HEK293T (cell line): ENCODE results near the gene FEM1C.

Experiments used
- CTCF ChIA-PET: fragments of 350-600 bp; formaldehyde crosslinking; extraction: SDS; loops from one replicate; lab custom pipeline; 2021; ENCODE audit warnings: antibody characterized with exemption, inconsistent platforms; lab: Yijun Ruan, JAX
- POLR2A ChIA-PET: fragments of 350-600 bp; formaldehyde crosslinking; extraction: SDS; loops from one replicate; lab custom pipeline; 2020; ENCODE audit warnings: antibody characterized with exemption, inconsistent platforms; lab: Yijun Ruan, JAX
- DNase-seq: peaks from one replicate; pipeline ENCODE4 v3.0.0; 2012; ENCODE audit warnings: mixed read lengths; ENCODE audit errors: extremely low spot score
- ARNT ChIP-seq: fragments of 450-650 bp; IDR thresholded peaks from 2 replicates; pipeline ENCODE4 v1.6.1; 2017; ENCODE audit warnings: mild to moderate bottlenecking
- BHLHE40 ChIP-seq: fragments of 450-650 bp; IDR thresholded peaks from 2 replicates; pipeline ENCODE4 v1.6.1; 2016; ENCODE audit warnings: mild to moderate bottlenecking, moderate library complexity, borderline replicate concordance
- CTBP1 ChIP-seq: fragments of 450-650 bp; IDR thresholded peaks from 2 replicates; pipeline ENCODE4 v1.6.1; 2016; ENCODE audit warnings: borderline replicate concordance
- ELF4 ChIP-seq: fragments of 450-650 bp; IDR thresholded peaks from 2 replicates; pipeline ENCODE4 v1.6.1; 2017; ENCODE audit warnings: antibody characterized with exemption
- FOXA1 ChIP-seq: fragments of 450-650 bp; IDR thresholded peaks from 2 replicates; pipeline ENCODE4 v1.6.1; 2016; ENCODE audit warnings: mild to moderate bottlenecking
- FOXK2 ChIP-seq: fragments of 450-650 bp; IDR thresholded peaks from 2 replicates; pipeline ENCODE4 v1.6.1; 2016; ENCODE audit warnings: mild to moderate bottlenecking
- FOXM1 ChIP-seq: fragments of 450-650 bp; IDR thresholded peaks from 2 replicates; pipeline ENCODE4 v1.6.1; 2017; ENCODE audit warnings: mild to moderate bottlenecking, borderline replicate concordance
- HDGF ChIP-seq: fragments of 450-650 bp; IDR thresholded peaks from 2 replicates; pipeline ENCODE4 v1.6.1; 2017; ENCODE audit warnings: antibody characterized with exemption, borderline replicate concordance
- L3MBTL2 ChIP-seq: fragments of 450-650 bp; conservative IDR thresholded peaks from 2 replicates; pipeline ENCODE4 v1.6.1; 2016; ENCODE audit warnings: mild to moderate bottlenecking
- LEF1 ChIP-seq: fragments of 450-650 bp; IDR thresholded peaks from 2 replicates; pipeline ENCODE4 v1.6.1; 2017; ENCODE audit warnings: mild to moderate bottlenecking, borderline replicate concordance
- NFRKB ChIP-seq: fragments of 450-650 bp; IDR thresholded peaks from 2 replicates; pipeline ENCODE4 v1.6.1; 2016; ENCODE audit warnings: mild to moderate bottlenecking, moderate library complexity
- SP1 ChIP-seq: fragments of 450-650 bp; IDR thresholded peaks from 2 replicates; pipeline ENCODE4 v1.6.1; 2017
- SUZ12 ChIP-seq: fragments of 450-650 bp; IDR thresholded peaks from 2 replicates; pipeline ENCODE4 v1.6.1; 2016; ENCODE audit warnings: mild to moderate bottlenecking
- TARDBP ChIP-seq: fragments of 450-650 bp; IDR thresholded peaks from 2 replicates; pipeline ENCODE4 v1.6.1; 2016
- ZNF384 ChIP-seq: fragments of 450-650 bp; IDR thresholded peaks from 2 replicates; pipeline ENCODE4 v1.6.1; 2016
- TF ChIP-seq, protein P1 (sequence below): fragments of 450-650 bp; IDR thresholded peaks from 2 replicates; pipeline ENCODE4 v1.6.1; 2016

FEM1C gene

DNA sequence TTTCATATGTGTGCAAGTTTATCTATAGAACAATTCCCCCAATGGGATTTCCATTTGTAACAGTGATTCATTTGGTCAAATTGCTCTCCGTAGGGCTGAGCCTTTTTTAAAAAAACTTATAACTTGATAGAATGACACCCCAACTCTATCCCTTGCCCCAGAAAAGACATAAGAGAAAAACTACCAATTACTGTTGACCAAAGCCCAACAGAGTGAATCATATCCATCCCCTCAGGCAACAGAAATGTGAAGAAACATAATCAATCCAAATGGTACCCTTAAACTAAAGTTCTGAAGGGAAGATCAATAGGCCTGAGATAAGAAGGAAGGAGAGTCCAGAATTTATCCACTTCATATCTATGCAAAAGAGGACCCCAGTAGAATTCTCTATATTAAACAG, 39.9 kb upstream of the FEM1C start:
- ChIA-PET CTCF (no interaction called here), POLR2A (no interaction called here)
- DNase-seq, result no peak
- no peak for TF ChIP-seq ELF4
- no peak for TF ChIP-seq FOXA1
- TF ChIP-seq SP1, result no peak
- TF ChIP-seq CTBP1, result no peak
- no peak for TF ChIP-seq BHLHE40
- no peak for TF ChIP-seq LEF1
- no peak for TF ChIP-seq FOXK2
- no peak for TF ChIP-seq SUZ12

DNA sequence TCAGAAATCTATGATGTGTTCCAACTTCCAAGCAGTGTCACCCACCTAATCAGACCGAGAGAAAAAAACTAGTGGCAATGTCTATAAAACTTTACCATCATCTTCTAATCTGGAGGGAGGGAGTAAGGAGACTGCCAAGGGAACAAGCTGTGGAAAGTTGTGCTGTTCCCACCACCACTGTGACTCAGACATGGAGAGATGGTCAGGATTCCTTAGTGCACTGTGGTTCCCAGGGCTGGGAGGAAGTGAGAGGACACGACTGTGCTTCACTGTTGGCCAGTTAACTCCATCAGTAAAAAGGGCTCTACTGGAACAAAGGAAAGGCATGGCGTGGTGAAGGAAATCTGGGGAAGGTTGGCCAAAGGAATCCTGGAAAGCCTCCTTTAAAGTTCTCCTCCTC, 38.9 kb upstream of the FEM1C start:
- CTCF ChIA-PET, result interaction anchor here (1.6 kb wide), 1 partner anchor 9 kb away, joined by 4 read pairs; no protein-coding TSS in a partner anchor
- no peak for DNase-seq
- no peak for TF ChIP-seq SP1
- TF ChIP-seq ELF4, result no peak
- no peak for TF ChIP-seq L3MBTL2
- no peak for TF ChIP-seq SUZ12
- no peak for TF ChIP-seq BHLHE40
- TF ChIP-seq LEF1, result no peak
- no peak for TF ChIP-seq FOXK2
- TF ChIP-seq, protein P1, sequence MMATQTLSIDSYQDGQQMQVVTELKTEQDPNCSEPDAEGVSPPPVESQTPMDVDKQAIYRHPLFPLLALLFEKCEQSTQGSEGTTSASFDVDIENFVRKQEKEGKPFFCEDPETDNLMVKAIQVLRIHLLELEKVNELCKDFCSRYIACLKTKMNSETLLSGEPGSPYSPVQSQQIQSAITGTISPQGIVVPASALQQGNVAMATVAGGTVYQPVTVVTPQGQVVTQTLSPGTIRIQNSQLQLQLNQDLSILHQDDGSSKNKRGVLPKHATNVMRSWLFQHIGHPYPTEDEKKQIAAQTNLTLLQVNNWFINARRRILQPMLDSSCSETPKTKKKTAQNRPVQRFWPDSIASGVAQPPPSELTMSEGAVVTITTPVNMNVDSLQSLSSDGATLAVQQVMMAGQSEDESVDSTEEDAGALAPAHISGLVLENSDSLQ, result no peak
- TF ChIP-seq CTBP1, result no peak
- TF ChIP-seq TARDBP, result no peak
- no peak for TF ChIP-seq FOXM1
- no peak for TF ChIP-seq NFRKB
- TF ChIP-seq ARNT, result no peak
- no peak for TF ChIP-seq FOXA1
- POLR2A ChIA-PET, result no interaction called here

DNA sequence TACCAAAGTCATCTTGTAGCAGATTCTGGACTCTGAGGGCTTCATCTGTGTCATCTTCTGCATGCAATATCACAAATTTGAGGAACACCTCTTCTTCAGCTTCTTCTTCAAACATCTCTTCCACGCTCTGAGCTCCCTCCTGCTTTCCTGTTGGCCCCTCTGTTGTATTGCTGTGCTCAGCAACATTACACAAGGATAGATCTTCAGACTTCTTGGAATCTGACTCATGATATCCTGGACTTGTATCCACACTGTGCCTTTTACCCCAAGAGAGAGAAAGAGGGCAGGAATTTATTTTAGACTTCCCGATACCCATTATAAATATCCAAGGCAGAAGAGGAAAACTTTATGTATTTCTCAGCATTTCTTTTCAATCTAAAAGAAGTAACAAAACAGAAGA, 36.4 kb upstream of the FEM1C start:
- ChIA-PET CTCF (interaction anchor here (0.6 kb wide), 1 partner anchor 321 kb away, joined by 3 read pairs; no protein-coding TSS in a partner anchor), POLR2A (no interaction called here)
- TF ChIP-seq L3MBTL2 (no peak), LEF1 (no peak)
- DNase-seq, result no peak

DNA sequence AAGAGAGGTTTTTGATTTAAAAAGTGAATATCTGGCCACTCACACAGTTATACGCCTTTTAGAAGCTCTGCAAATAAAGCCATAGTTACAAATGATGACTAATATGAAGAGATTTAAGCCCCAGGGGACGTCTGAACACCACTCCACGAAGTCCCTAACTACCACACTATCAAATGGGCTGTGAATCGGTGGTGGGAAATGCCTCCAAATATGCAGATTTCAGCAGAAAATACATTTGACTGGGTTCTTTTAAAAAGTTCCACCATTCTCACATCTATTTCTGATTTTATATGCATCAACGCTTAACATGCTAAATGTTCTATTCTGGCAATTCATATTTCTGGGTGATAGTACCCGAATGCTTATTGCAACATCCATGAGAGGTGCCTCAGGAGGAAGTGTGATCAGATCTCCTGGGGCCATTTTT, 35.2 kb upstream of the FEM1C start:
- ChIA-PET CTCF (no interaction called here), POLR2A (no interaction called here)
- no peak for TF ChIP-seq LEF1
- no peak for TF ChIP-seq L3MBTL2
- TF ChIP-seq ELF4, result no peak
- TF ChIP-seq SUZ12, result no peak
- TF ChIP-seq SP1, result no peak
- no peak for TF ChIP-seq BHLHE40
- no peak for TF ChIP-seq CTBP1
- TF ChIP-seq TARDBP, result no peak
- no peak for TF ChIP-seq FOXM1
- no peak for TF ChIP-seq FOXK2
- TF ChIP-seq NFRKB, result no peak
- no peak for TF ChIP-seq HDGF
- no peak for TF ChIP-seq ARNT
- no peak for TF ChIP-seq FOXA1
- TF ChIP-seq, protein P1, result no peak
- DNase-seq, result no peak

DNA sequence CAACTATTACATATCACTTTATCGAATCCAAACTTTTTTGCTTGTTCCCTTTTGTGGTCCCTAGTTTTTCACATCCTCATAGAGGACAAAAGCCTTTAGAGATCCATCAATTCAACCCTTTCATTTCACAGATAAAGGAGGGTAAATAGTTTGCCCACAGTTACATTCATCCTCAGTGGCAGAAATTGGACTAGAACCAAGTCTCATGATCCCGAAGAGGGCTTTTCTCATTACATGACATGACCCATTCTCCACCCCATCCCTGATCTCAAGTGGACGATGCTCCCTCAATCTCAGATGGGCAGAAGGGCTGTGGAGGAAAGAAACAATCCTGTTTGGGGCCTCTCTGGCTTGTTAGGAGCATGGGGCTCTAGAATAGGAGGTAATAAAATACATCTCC, 34.6 kb upstream of the FEM1C start:
- DNase-seq, result no peak
- ChIA-PET POLR2A (no interaction called here), CTCF (no interaction called here)
- TF ChIP-seq LEF1 (no peak), FOXK2 (no peak), CTBP1 (no peak), FOXM1 (no peak)

DNA sequence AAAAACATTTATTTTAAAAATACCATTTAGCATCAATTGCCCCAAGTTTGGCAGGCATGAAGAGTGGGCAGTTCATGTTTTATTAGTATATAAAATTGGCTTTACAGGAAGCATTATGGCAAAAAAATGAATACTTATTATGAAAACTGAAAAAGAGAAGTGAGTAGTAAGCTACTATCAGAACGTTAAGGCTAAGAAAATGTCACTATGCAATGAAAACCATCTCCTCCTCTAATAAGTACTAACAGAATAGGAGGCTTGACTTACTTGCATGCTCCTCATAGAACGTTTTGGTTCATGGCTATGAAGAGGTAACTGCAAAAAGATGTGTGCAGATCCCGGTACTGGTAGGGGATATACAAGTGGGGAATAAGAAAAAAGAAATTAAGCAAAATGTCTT, 34.1 kb upstream of the FEM1C start:
- TF ChIP-seq ARNT, result no peak
- TF ChIP-seq LEF1, result no peak
- no peak for TF ChIP-seq TARDBP
- TF ChIP-seq FOXA1, result no peak
- TF ChIP-seq, protein P1, result no peak
- TF ChIP-seq L3MBTL2, result no peak
- TF ChIP-seq SP1, result no peak
- no peak for TF ChIP-seq BHLHE40
- TF ChIP-seq HDGF, result no peak
- TF ChIP-seq FOXK2, result no peak
- no peak for TF ChIP-seq ELF4
- no peak for TF ChIP-seq FOXM1
- TF ChIP-seq SUZ12, result no peak
- TF ChIP-seq ZNF384, result no peak
- no peak for TF ChIP-seq NFRKB
- TF ChIP-seq CTBP1, result no peak
- CTCF ChIA-PET, result no interaction called here
- no peak for DNase-seq
- POLR2A ChIA-PET, result no interaction called here

DNA sequence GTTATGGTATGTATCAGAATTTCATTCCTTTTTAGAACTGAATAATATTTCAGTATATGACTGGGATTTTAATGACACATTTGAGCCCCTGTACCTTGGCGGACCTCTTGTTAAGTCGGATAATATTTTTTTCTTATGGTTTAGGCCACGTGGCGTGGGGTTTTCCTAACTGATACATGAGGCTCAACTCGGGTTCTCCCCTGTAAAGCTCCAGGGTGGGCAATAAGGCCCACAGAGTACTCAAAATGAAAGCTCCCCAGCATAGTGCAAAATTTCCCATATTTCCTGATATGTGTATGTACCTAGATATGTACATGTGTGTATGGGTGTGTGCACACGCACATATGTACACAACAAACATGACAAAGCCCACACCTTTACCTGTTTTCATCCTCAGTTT, 33.2 kb upstream of the FEM1C start:
- ChIA-PET POLR2A (no interaction called here), CTCF (no interaction called here)
- TF ChIP-seq NFRKB (no peak), HDGF (no peak), LEF1 (no peak), FOXM1 (no peak), SP1 (no peak), TARDBP (no peak), L3MBTL2 (no peak), ARNT (no peak), BHLHE40 (no peak), CTBP1 (no peak), FOXK2 (no peak), FOXA1 (no peak)
- TF ChIP-seq, protein P1, result no peak
- DNase-seq, result no peak
